Effector memory CD8-positive, alpha-beta T cell (primary cell): Measurements from ENCODE around the gene FRRS1.

Source experiments
- ATAC-seq: fragments of 150-1000 bp; cut with Tn5 transposase; replicated peaks from 2 replicates; pipeline ENCODE4 v1.10.0; 2021; ENCODE audit warnings: mild to moderate bottlenecking, moderate library complexity
- DNase-seq, 3 experiments: peaks; one replicate each; pipeline ENCODE4 v3.0.0; 2021
- H3K27ac Mint-ChIP-seq, 2 donors: one replicate each; pipeline ENCODE4 v1.8.0; 2022; ENCODE audit warnings: mild to moderate bottlenecking in 2 of 2, mixed read lengths in 2 of 2, moderate library complexity in 2 of 2
- H3K27me3 Mint-ChIP-seq, 2 donors: one replicate each; pipeline ENCODE4 v1.8.0; 2022; ENCODE audit warnings: mixed read lengths in 2 of 2
- H3K36me3 Mint-ChIP-seq: one replicate; pipeline ENCODE4 v1.8.0; 2022; ENCODE audit warnings: mild to moderate bottlenecking, moderate library complexity, mixed read lengths; ENCODE audit not compliant: insufficient read depth
- H3K4me1 Mint-ChIP-seq, 2 donors: one replicate each; pipeline ENCODE4 v1.8.0; 2022; ENCODE audit warnings: low read depth in 2 of 2, mixed read lengths in 2 of 2
- H3K4me3 Mint-ChIP-seq, 2 donors: one replicate each; pipeline ENCODE4 v1.8.0; 2022; ENCODE audit warnings: mild to moderate bottlenecking in 2 of 2, mixed read lengths in 2 of 2, moderate library complexity in 2 of 2
- H3K9me3 Mint-ChIP-seq, 2 donors: one replicate each; pipeline ENCODE4 v1.8.0; 2022; ENCODE audit warnings: mixed read lengths in 2 of 2

The FRRS1 gene

DNA sequence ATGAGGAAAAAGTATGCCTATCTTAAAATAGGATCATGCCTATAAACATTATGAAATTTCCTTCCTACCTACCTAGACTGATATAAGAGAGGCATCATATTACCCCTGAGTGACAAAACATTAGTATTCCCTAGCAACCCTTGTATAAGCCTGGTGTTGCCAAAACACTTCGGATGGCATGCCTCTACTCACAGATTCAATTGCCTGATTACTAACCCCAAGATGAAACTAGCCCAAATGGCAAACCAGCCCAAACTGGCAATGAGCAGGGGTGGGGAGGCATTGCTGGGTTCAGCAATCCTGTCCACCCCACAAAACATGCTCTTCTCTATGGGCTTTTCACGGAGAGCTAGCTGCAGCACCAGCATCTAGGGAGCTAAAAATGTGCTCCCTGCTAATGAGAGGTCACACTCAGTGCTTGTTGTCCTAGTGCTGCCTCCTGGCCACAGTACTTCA is 106.7 kb downstream of the FRRS1 start:
- H3K9me3 Mint-ChIP-seq = no peaks in the 10 kb centered on the region
- no peaks in the 10 kb centered on the region for H3K4me1 Mint-ChIP-seq
- ATAC-seq = no peak
- DNase-seq = no peak
- no peak overlapping the region for H3K4me3 Mint-ChIP-seq
- peaks cover 8 to 11% of the 10 kb centered on the region in 2 donors for H3K27me3 Mint-ChIP-seq
- no peaks in the 10 kb centered on the region for H3K36me3 Mint-ChIP-seq
- H3K27ac Mint-ChIP-seq = no peak overlapping the region
